ENCODE results near the gene XYLT2. TPM values are rescaled to one million over a fixed set of nuclear protein-coding genes. Genes with fewer than 3 reads are reported as not detected.

The XYLT2 gene
- polyA plus RNA-seq, 3 donors = 4.4 to 10.2 (median 4.4) TPM

- Histone ChIP-seq H3K4me2 (replicated peaks; ENCODE audit: extremely low read depth, low read length, poor library complexity, severe bottlenecking) (no peak overlapping the region), H4K20me1 (ENCODE audit: insufficient read depth, low read length) (peaks cover 9% of the 10 kb centered on the region), H2AFZ (ENCODE audit: insufficient read depth, low read depth, low read length, poor library complexity, severe bottlenecking) (no peak overlapping the region), H3K4me1 (ENCODE audit: control insufficient read depth in 1 of 2, insufficient read depth in 2 of 2, low read length in 2 of 2) (no peaks in the 10 kb centered on the region), H3K9me3 (replicated peaks in 1 of 2; ENCODE audit: control insufficient read depth in 1 of 2, insufficient read depth in 1 of 2, low read length in 2 of 2) (no peaks in the 10 kb centered on the region), H3K27ac (ENCODE audit: low read depth in 1 of 2, low read length in 2 of 2) (no peak overlapping the region), H3K79me2 (ENCODE audit: insufficient read depth, low read length) (no peaks in the 10 kb centered on the region), H3K27me3 (ENCODE audit: control insufficient read depth in 2 of 2, insufficient read depth in 2 of 2, low read length in 2 of 2) (no peaks in the 10 kb centered on the region), H3K9ac (ENCODE audit: insufficient read depth, low read length, poor library complexity, severe bottlenecking) (no peak overlapping the region), H3K36me3 (replicated peaks in 1 of 2; ENCODE audit: control insufficient read depth in 1 of 2, insufficient read depth in 2 of 2, low read length in 2 of 2) (peaks cover 58 to 77% of the 10 kb centered on the region in 2 donors), H3K4me3 (replicated peaks in 1 of 3; ENCODE audit: low read depth in 2 of 3, low read length in 3 of 3) (no peak overlapping the region)
- 90% methylated on average over 16 of the region's 20 CpGs for WGBS (ENCODE audit: insufficient coverage)
- Mint-ChIP-seq H3K9me3 (no peaks in the 10 kb centered on the region), H3K27ac (no peak overlapping the region), H3K27me3 (ENCODE audit: low read depth in 3 of 3) (peaks cover 0 to 1% (median 0%) of the 10 kb centered on the region in 3 donors), H3K4me1 (no peaks in the 10 kb centered on the region), H3K4me3 (no peak overlapping the region), H3K36me3 (peaks cover 64 to 70% of the 10 kb centered on the region in 2 donors)
- intact Hi-C loops (cut with micrococcal nuclease) = no loop called here
- TF ChIP-seq, protein P1, sequence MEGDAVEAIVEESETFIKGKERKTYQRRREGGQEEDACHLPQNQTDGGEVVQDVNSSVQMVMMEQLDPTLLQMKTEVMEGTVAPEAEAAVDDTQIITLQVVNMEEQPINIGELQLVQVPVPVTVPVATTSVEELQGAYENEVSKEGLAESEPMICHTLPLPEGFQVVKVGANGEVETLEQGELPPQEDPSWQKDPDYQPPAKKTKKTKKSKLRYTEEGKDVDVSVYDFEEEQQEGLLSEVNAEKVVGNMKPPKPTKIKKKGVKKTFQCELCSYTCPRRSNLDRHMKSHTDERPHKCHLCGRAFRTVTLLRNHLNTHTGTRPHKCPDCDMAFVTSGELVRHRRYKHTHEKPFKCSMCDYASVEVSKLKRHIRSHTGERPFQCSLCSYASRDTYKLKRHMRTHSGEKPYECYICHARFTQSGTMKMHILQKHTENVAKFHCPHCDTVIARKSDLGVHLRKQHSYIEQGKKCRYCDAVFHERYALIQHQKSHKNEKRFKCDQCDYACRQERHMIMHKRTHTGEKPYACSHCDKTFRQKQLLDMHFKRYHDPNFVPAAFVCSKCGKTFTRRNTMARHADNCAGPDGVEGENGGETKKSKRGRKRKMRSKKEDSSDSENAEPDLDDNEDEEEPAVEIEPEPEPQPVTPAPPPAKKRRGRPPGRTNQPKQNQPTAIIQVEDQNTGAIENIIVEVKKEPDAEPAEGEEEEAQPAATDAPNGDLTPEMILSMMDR (IDR thresholded peaks at IDR 0.05) = no peak
- no peak for DNase-seq
These were observed 9.9 kb downstream of the XYLT2 start for GRCh38 chr17:50355701-50356341.

DNA sequence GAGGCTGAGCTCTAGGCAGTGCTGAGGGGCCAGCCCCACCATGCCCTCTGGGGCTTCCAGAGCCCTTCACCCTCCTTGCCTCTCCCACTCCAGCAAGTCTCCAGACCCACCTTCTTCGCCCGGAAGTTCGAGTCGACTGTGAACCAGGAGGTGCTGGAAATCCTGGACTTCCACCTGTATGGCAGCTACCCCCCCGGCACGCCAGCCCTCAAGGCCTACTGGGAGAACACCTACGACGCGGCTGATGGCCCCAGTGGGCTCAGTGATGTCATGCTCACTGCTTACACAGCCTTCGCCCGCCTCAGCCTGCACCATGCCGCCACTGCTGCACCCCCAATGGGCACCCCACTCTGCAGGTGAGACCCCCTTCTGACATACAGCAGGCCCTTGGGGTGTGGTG, 10.5 kb downstream of the XYLT2 start:
- no peaks in the 10 kb centered on the region for H3K27me3 Mint-ChIP-seq (ENCODE audit: low read depth in 3 of 3)
- no peak overlapping the region for H3K4me3 Mint-ChIP-seq
- peaks cover 68 to 72% of the 10 kb centered on the region in 2 donors for H3K36me3 Mint-ChIP-seq
- no peaks in the 10 kb centered on the region for H3K4me1 ChIP-seq (ENCODE audit: control insufficient read depth in 1 of 2, insufficient read depth in 2 of 2, low read length in 2 of 2)
- no peak overlapping the region for H3K4me2 ChIP-seq (replicated peaks; ENCODE audit: extremely low read depth, low read length, poor library complexity, severe bottlenecking)
- no peak overlapping the region for H3K27ac ChIP-seq (ENCODE audit: low read depth in 1 of 2, low read length in 2 of 2)
- peaks cover 7% of the 10 kb centered on the region for H4K20me1 ChIP-seq (ENCODE audit: insufficient read depth, low read length)
- intact Hi-C loops (cut with micrococcal nuclease) = no loop called here
- no peaks in the 10 kb centered on the region for H3K79me2 ChIP-seq (ENCODE audit: insufficient read depth, low read length)
- H3K4me1 Mint-ChIP-seq = no peaks in the 10 kb centered on the region
- H3K9me3 ChIP-seq (replicated peaks in 1 of 2; ENCODE audit: control insufficient read depth in 1 of 2, insufficient read depth in 1 of 2, low read length in 2 of 2) = no peaks in the 10 kb centered on the region
- WGBS (ENCODE audit: insufficient coverage) = 98% methylated on average over 9 of the region's 12 CpGs
- H3K4me3 ChIP-seq (replicated peaks in 1 of 3; ENCODE audit: low read depth in 2 of 3, low read length in 3 of 3) = no peak overlapping the region
- H3K9me3 Mint-ChIP-seq = no peaks in the 10 kb centered on the region
- no peak overlapping the region for H3K9ac ChIP-seq (ENCODE audit: insufficient read depth, low read length, poor library complexity, severe bottlenecking)
- TF ChIP-seq, protein P1 (IDR thresholded peaks at IDR 0.05) = no peak
- H3K27me3 ChIP-seq (ENCODE audit: control insufficient read depth in 2 of 2, insufficient read depth in 2 of 2, low read length in 2 of 2) = no peaks in the 10 kb centered on the region
- no peak for DNase-seq
- H2AFZ ChIP-seq (ENCODE audit: insufficient read depth, low read depth, low read length, poor library complexity, severe bottlenecking) = no peak overlapping the region
- peaks cover 61 to 82% of the 10 kb centered on the region in 2 donors for H3K36me3 ChIP-seq (replicated peaks in 1 of 2; ENCODE audit: control insufficient read depth in 1 of 2, insufficient read depth in 2 of 2, low read length in 2 of 2)
- H3K27ac Mint-ChIP-seq = no peak overlapping the region
